NCI-H524 (cell line): Measurements from ENCODE around the gene DDAH2.
"Not testable (repeated sequence)": the region's sequence is repeated elsewhere in the genome, so short reads cannot be mapped to it uniquely, and the experiment has no call there.

Source experiments
- DNase-seq, 2 experiments: peaks; one replicate each; lab custom pipeline; 2025; lab: John Stamatoyannopoulos, UW

The DDAH2 gene

GRCh38 chr6:31713991-31714684, 15.0 kb downstream of the DDAH2 start:
- no peak for DNase-seq

DNA sequence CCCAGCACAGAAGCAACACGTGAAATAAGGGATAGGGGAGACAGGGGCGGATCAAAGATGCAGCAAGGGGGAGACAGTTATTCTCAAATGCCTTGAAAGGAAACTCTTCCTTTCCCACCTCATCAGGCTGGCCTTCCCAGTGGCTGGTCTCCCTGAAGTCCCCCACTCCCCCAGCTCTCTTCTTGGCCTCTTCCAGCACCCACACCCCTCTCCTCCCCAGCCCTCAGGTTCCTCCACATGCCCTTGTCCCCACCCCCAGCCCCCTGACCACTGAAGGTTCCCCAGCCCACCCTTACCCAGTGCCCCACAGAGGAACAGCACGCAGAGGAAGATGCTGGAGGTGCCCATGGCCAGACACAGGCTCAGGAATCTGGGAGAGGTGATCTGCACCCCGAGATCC, 15.6 kb downstream of the DDAH2 start:
- DNase-seq = no peak

- no peak for DNase-seq
Measured at GRCh38 chr6:31712296-31712695, 16.8 kb downstream of the DDAH2 start.

GRCh38 chr6:31711233-31711632, 17.9 kb downstream of the DDAH2 start:
- DNase-seq = no peak

DNA sequence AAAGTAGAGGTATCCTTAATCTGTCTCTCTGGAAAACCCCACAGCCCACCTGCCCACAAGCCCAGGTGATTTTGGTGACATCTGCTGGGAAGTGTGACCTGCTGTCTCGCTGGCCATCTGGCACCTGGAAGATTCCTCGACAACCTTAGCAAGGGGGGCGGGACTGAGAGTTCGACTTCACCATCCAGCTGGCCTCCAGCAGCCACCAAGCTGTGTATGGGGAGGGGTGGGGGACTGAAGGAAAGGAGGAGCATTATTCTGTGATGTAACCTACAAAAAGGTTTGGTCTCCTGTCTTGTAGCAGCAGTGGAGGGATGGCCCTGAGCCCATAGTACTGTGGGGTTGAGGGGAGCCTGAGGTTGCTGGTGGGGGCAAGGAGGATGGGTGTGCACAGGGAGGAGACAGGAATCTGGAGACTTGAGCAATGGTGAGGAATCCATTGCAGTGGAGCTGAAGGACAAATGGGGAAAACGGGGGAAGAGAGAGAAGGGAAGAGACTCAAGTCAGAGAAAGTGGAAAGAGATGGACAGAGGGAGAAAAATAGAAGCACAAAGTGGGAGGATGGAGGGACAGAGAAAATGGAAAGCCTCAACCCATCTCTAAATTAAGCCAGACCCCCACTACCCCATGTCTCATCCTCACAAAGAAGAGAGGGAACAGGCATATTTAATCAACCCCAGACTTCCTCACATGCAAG, 18.4 kb downstream of the DDAH2 start:
- peak; percentile 28 to 49 for DNase-seq

DNA sequence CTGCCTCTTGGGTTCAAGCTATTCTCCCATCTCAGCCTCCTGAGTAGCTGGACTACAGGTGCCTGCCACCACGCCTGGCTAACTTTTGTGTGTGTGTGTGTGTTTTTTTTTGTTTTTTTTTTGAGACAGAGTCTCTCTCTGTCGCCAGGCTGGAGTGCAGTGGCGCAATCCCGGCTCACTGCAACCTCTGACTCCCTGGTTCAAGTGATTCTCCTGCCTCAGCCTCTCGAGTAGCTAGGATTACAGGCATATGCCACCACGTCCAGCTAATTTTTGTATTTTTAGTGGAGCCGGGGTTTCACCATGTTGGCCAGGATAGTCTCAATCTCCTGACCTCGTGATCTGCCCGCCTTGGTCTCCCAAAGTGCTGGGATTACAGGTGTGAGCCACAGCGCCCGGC, 19.9 kb downstream of the DDAH2 start:
- not testable (repeated sequence) for DNase-seq

DNA sequence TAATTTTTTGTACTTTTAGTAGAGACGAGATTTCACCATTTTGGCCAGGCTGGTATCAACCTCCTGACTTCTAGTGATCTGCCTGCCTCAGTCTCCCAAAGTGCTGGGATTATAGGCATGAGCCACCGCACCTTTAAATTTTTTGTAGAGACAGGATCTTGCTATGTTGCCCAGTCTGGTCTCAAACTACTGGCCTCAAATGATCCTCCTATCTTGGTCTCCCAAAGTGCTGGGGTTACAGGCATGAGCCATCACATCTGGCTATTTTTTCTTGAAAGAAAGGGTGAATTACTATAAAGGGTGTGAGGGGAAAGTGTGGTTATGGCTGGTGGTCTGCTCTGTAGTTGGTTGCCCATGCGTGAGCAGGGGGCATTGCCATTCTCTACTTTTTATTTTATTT, 20.9 kb downstream of the DDAH2 start:
- DNase-seq = no peak

DNA sequence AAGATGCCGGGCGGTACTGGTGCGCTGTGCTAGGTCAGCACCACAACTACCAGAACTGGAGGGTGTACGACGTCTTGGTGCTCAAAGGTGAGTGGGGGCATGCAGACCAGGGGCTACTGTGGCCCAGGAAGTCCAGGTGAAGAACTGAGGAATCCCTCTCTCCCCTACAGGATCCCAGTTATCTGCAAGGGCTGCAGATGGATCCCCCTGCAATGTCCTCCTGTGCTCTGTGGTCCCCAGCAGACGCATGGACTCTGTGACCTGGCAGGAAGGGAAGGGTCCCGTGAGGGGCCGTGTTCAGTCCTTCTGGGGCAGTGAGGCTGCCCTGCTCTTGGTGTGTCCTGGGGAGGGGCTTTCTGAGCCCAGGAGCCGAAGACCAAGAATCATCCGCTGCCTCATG, 21.4 kb downstream of the DDAH2 start:
- no peak for DNase-seq

DNA sequence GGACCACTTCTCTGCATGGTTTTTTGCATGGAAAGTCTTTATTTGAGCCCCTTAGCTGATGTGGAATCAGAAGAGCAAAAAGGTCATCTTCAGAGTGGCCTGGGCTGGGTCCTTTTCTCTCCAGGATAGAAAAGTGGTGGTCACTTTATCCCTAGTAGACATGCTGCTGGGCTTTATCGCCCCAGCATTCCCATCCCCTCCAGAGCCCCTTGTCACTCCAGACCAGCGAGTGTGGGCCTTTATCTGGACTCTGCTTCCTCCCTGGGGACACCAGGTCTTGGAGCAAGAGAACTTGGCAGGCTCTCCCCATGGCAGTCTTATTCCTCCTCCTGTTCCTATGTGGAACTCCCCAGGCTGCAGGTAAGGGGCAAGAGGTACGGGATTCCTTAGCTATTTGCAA, 22.5 kb downstream of the DDAH2 start, which contains the start of gene LY6G6F:
Gene LY6G6F, plus strand, starts transcription at position 268 of the 400 bp plus-strand sequence. Its CDS starts 41 bp downstream, at position 309.
- DNase-seq = no peak

- DNase-seq = no peak
Measured at GRCh38 chr6:31705931-31706330, 23.2 kb downstream of the DDAH2 start.

DNA sequence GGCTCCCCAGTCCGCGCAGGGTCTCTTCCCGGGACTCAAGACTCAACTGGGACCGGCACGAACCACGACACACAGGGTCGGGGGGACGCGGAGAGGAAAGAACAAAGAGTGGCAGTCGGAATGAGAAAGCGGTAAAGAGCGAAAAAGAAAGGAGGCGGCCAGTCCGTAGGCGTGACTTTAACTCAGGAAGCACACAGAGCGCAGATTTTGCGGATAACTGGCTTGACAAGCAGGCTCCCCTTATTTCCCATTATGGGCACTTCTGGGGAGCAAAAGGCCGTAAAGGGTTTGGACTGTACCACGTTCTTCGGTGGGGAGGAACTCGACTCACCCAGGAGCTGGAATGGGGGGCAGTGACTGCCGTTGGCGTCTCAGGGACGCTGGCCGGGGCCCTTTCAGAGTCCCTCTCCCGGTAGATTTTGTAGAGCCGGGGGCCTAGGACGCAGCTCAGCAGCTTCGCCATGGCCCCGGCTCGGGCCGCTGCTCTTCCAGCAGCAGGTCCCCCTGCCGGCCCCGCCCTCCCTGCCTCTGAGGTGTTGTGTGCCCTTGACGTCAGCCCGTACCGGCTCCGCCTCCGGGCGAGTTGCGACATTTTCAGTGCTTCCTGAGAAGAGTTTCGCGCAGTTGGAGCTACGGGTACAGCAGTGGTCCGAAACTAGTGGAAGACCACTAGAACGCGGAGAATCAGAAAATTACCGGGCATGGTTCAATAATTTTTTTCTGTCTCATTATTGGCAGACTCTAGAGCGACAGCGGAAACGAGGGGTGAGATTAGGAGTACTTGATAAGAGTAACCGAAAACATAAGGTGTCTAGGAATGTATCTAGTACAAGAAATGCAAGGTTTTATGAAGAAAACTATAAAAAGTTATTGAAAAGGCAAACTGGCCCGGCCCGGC, 26.0 kb downstream of the DDAH2 start, which contains the start of gene ABHD16A:
Gene ABHD16A, minus strand, starts transcription at position 506 of the 898 bp plus-strand sequence. Its CDS starts 43 bp downstream, at position 463.
- peak; percentile 88 to 96 for DNase-seq

GRCh38 chr6:31702405-31702818, 26.7 kb downstream of the DDAH2 start:
- no peak for DNase-seq

DNA sequence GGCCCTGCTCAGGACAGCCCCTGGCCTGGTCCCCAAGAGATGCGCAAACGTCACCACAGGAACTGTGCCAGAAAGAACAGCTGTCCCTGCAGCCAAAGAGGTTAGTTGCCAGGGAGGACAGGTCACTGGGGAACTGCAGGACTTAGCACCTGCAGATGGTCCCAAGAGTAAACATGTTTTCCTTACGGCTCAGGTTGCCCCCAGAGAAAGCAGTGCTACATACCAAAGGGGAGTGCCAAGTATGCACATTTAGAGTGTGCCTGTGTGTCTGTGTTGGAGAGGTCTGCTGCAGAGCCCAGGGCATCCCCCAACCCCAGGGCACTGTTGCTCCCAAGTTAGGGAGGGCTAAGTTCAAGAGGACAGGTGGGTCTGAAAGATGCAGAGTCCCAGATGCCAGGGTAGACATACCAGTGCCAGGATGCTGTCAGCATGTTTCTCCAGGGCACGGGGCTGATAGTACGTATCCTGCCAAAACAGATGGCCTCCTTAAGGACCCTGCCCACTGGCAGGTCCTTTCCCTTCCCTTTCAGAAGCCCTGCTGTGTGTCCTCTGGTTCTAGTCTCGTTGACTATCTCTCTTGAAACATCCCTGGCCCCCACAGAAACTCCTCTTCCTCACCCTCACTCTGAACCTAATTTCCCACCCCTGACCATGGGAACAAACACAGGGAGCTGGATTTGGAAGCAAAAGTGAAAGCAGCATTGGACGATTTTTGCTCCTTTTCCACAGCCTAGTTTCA, 27.3 kb downstream of the DDAH2 start:
- peak; percentile 24 to 64 for DNase-seq

DNA sequence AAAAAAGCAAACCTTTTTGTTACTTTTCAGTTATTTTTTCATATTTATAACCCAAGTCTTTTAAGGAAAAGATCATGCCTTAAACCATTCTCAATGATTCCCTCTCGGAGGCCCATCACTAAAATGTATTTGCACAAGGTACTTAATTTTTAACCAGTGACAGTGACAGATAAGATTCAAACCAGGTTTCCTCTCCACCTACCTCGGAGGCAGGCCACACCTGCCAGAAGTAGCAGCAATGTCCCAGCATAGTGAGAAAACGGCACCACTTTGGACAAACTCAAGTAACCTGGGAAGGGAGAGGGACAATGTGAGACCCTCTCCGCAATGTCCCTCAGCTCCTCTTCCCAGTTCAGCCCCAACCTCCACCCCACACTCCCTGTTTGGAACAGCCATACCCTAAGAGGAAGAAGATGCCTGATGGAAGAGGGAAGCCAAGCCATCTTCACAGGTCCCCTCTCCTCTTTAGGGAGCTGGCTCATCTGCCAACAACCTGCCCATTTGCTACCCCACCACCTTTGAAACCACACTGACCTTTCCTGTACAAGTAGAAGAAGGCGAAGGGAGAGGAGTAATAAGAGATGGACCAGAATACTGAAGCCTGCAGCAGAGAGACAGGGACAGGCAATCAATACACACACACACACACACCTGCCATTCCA, 28.2 kb downstream of the DDAH2 start:
- no peak for DNase-seq

GRCh38 chr6:31697555-31697954, 31.5 kb downstream of the DDAH2 start:
- DNase-seq = no peak

- DNase-seq = no peak
Measured at GRCh38 chr6:31693535-31693934, 35.6 kb downstream of the DDAH2 start.

DNA sequence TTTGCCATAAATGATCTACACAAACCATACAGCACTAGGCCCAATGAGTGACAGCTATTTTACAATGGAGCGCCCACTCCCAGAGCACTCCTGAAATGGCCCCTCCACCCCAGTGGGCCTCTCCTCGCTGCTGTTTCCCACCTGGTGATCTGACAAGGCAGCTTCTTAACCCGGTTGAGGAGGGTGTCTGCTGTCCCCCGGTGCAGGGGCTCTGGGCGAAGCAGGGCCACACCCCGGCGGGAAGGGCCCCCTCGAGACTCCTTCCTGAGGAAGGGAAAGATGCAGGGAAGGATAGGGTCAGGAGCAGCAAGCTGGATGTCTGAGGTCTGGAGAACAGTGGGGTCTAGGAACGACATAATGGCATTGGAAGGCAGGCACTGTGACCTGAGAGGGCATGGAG, 36.2 kb downstream of the DDAH2 start:
- DNase-seq = no peak

DNA sequence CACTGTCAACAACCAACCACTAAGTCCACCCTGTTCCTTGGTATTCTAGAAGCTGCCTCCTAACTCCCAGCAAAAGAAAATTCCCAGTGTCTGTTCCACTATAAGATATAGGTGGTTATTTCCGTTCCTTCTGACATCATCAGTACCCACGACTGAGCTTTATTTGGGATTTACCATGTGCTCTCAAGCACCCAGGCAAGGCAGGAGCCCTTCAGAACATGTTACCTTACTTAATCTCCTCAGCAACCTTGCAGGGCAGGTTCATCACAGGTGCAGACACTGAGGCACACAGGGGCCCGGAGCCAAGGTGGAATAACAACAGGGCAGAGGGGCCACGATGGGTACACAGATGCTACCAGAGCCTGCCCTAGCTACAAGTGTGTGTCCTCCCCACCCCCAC, 36.7 kb downstream of the DDAH2 start:
- DNase-seq = no peak

- no peak for DNase-seq
Measured at GRCh38 chr6:31691564-31692108, 37.5 kb downstream of the DDAH2 start.

GRCh38 chr6:31691078-31691463, 38.0 kb downstream of the DDAH2 start:
- no peak for DNase-seq
